ENCODE data around the gene SLC15A1. TPM values are rescaled to one million over a fixed set of nuclear protein-coding genes. Genes with fewer than 3 reads are reported as not detected.

SLC15A1 gene
- total RNA-seq, 1 donor from 2014 or later, result not detected

DNA sequence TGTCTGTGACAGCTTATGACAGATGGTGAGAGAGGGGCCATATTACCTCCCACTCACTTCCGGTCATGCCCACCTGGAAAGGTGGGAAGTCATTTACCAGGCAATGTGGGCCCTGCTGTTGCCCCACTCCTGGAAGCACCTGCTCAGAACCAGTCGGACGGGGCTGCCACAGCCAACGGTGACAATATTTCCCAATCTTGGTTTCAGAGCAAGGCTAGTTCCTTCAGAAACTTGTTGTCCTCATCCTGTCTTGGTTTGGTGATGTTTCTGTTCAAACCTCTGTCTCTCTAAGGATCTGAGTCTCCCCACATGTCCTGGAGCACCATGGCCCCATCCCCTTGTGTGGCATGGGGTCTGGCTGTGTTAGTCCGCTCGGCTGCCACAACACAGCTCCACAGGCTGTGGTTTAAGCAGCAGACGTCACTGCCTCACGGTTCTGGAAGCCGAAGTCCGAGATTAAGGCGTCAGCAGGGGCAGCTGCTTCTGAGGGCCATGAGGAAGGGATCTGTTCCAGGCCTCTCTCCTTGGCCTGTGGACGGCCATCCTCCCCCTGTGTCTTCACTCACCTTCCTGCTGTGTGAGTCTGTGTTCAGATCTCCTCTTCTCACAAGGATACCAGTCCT is 31.5 kb upstream of the SLC15A1 start:
- H3K4me1 ChIP-seq, result no peaks in the 10 kb centered on the region
- TF ChIP-seq, protein P1, sequence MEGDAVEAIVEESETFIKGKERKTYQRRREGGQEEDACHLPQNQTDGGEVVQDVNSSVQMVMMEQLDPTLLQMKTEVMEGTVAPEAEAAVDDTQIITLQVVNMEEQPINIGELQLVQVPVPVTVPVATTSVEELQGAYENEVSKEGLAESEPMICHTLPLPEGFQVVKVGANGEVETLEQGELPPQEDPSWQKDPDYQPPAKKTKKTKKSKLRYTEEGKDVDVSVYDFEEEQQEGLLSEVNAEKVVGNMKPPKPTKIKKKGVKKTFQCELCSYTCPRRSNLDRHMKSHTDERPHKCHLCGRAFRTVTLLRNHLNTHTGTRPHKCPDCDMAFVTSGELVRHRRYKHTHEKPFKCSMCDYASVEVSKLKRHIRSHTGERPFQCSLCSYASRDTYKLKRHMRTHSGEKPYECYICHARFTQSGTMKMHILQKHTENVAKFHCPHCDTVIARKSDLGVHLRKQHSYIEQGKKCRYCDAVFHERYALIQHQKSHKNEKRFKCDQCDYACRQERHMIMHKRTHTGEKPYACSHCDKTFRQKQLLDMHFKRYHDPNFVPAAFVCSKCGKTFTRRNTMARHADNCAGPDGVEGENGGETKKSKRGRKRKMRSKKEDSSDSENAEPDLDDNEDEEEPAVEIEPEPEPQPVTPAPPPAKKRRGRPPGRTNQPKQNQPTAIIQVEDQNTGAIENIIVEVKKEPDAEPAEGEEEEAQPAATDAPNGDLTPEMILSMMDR (IDR thresholded peaks at IDR 0.05), result no peak
- no peak for ATAC-seq
- H3K36me3 ChIP-seq, result no peaks in the 10 kb centered on the region
- no peaks in the 10 kb centered on the region for H3K27me3 ChIP-seq
- intact Hi-C loops (cut with DNase I), result no loop called here
- no peak overlapping the region for H3K27ac ChIP-seq
- no peak overlapping the region for H3K4me3 ChIP-seq
- no peak for DNase-seq
- H3K9me3 ChIP-seq, result no peaks in the 10 kb centered on the region

DNA sequence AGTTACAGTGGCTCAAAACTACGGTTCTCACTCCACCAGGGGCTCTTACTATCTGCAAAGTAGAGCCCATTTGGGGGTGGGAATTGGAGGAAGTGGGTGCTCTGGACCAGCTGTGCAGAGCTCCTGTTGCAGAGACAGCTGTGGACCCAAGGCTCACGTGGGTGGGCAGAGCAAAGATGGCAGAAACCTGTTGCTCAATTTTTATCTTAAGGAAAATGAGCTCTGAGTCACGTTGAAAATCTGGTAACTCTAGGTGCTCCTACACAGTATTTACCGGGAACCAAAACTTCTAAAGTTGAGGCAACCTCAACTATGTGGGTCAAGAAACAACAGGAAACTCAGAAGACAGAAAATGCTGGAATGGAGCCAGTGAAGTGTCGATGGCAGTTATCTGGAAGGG is 30.2 kb upstream of the SLC15A1 start:
- intact Hi-C loops (cut with DNase I), result no loop called here
- Histone ChIP-seq H3K27me3 (no peaks in the 10 kb centered on the region), H3K4me3 (no peak overlapping the region), H3K36me3 (no peaks in the 10 kb centered on the region), H3K9me3 (no peaks in the 10 kb centered on the region), H3K27ac (no peak overlapping the region), H3K4me1 (no peaks in the 10 kb centered on the region)
- DNase-seq (no peak), ATAC-seq (no peak)
- TF ChIP-seq, protein P1 (IDR thresholded peaks at IDR 0.05), result no peak

DNA sequence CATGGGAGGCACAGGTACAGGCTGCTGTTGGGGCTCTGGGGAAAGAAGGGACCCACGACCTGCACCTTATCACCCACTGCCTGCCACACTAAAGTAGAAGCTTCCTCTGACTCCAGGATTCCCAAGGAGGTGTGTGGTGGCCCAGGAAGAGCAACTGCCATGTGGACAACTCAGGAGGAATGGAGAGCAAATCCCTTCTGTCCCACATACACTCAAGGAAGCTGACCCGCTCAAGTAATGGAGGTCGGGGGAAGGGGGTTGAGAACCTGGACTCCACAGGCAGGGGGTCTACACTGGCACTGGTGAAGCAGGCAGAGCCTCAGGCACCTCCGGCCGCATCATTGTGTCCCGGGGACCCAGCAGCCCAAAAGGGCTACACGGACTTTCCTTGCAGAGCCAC is 29.4 kb upstream of the SLC15A1 start:
- intact Hi-C loops (cut with DNase I), result no loop called here
- no peak overlapping the region for H3K4me3 ChIP-seq
- no peak overlapping the region for H3K27ac ChIP-seq
- ATAC-seq (no peak), DNase-seq (no peak)
- H3K4me1 ChIP-seq, result no peaks in the 10 kb centered on the region
- H3K36me3 ChIP-seq, result no peaks in the 10 kb centered on the region
- H3K9me3 ChIP-seq, result no peaks in the 10 kb centered on the region
- TF ChIP-seq, protein P1 (IDR thresholded peaks at IDR 0.05), result no peak
- no peaks in the 10 kb centered on the region for H3K27me3 ChIP-seq

DNA sequence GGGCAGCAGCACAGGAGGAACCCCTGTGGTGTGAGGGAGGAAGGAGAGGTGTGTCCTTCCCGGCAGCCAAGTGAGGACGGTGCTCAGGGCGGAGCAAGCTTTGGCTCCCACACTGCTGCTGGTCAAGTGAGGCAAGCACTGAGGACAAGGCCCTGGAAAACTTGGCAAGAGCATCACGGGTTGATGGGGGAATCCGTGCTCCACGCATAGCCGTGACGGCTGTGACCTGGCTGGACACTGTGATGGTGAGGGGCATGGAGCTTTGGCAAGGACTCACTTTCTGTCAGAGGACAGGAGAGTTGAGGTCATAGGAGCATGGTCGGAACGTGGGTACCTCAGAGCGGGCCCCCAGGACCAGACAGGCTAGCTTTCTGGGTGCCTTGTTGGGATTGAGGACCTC is 29.0 kb upstream of the SLC15A1 start:
- H3K4me3 ChIP-seq, result no peak overlapping the region
- TF ChIP-seq, protein P1 (IDR thresholded peaks at IDR 0.05), result no peak
- intact Hi-C loops (cut with DNase I), result no loop called here
- DNase-seq (no peak), ATAC-seq (peak; percentile 22)
- no peaks in the 10 kb centered on the region for H3K9me3 ChIP-seq
- H3K36me3 ChIP-seq, result no peaks in the 10 kb centered on the region
- H3K4me1 ChIP-seq, result no peaks in the 10 kb centered on the region
- H3K27ac ChIP-seq, result no peak overlapping the region
- H3K27me3 ChIP-seq, result no peaks in the 10 kb centered on the region

DNA sequence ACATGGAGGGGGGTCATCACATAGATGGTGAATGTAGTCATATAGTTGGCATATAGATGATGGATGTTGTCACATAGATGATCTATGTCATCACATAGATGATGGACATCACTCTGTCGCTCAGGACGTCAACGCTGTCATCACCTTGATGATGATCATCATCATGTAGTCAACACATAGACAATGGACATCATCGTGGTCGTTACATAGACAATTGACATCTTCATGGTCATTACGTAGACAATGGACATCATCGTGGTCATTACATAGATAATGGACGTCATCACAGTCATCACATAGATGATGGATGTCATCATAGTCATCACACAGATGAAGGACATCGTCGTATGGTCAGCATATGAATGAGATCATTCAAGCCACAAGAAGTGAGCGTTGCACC is 28.6 kb upstream of the SLC15A1 start:
- intact Hi-C loops (cut with DNase I), result no loop called here
- Histone ChIP-seq H3K27ac (no peak overlapping the region), H3K4me3 (no peak overlapping the region), H3K9me3 (no peaks in the 10 kb centered on the region), H3K27me3 (no peaks in the 10 kb centered on the region), H3K4me1 (no peaks in the 10 kb centered on the region), H3K36me3 (no peaks in the 10 kb centered on the region)
- DNase-seq, result no peak
- TF ChIP-seq, protein P1 (IDR thresholded peaks at IDR 0.05), result no peak
- no peak for ATAC-seq

DNA sequence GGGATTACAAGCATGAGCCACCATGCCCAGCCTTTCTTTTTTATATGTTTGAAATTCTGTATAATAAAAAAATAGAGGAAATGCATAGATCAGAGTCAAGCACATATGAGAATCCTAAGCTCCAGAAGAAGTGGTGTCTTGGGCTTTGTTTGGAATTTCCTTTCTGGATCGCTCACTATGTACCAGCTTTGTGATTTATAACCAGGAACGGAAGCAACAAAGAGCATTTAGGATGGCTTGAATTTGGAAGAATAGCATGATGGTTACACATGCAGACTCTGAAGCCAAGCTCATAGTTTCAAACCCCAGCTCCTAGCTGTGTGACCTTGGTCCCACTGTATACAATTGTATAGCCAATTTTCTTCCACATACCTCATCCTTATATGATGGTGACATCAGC is 28.0 kb upstream of the SLC15A1 start:
- H3K27ac ChIP-seq, result no peak overlapping the region
- intact Hi-C loops (cut with DNase I), result no loop called here
- no peaks in the 10 kb centered on the region for H3K4me1 ChIP-seq
- DNase-seq (no peak), ATAC-seq (no peak)
- no peaks in the 10 kb centered on the region for H3K9me3 ChIP-seq
- TF ChIP-seq, protein P1 (IDR thresholded peaks at IDR 0.05), result no peak
- no peak overlapping the region for H3K4me3 ChIP-seq
- H3K27me3 ChIP-seq, result no peaks in the 10 kb centered on the region
- H3K36me3 ChIP-seq, result no peaks in the 10 kb centered on the region

All from upper lobe of right lung (tissue), 1 donor.